Measurements from ENCODE around the gene PLCH2. TPM values are rescaled to one million over a fixed set of nuclear protein-coding genes. Genes with fewer than 3 reads are reported as not detected.

Gene PLCH2
- total RNA-seq, 1 donor: under 0.01 TPM

DNA sequence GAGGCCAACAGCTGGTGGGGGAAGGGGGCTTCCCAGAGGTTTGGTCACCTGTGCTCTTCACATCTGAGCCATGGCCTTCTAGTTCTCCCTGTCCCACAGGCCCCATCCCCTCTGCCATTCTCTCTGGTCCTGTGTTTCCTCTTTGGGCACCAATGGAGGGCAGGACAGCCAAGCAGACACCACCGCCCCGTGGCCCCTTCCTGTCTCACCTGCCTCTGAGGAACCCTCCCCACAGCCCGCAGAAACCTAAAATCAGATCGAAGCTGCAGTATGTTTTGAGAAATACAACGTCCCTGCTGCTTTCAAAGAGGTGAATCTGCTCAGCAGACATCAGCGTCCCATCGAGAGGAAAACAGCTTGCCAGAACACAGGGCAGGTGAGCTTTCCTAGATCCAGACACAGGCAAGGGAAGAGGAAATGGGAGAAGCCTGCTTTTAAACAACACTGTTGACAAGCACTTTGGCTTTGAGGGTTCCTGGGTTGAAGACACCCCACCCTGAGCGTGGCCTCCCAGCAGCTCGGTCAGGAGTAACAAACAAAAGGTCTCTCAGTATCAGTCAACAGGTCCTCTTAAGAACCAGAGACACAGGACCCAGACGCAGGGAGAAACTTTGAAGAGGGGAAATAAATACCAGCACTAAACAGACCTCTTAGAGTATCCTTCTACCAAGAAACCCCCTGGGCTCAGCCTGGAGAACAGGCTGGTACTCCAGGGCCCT lies 48.0 kb downstream of the PLCH2 start:
- H3K4me3 ChIP-seq (ENCODE audit: low read depth, low read length): no peak overlapping the region
- no peak for DNase-seq (ENCODE audit: low read depth)
- TF ChIP-seq, protein P1, sequence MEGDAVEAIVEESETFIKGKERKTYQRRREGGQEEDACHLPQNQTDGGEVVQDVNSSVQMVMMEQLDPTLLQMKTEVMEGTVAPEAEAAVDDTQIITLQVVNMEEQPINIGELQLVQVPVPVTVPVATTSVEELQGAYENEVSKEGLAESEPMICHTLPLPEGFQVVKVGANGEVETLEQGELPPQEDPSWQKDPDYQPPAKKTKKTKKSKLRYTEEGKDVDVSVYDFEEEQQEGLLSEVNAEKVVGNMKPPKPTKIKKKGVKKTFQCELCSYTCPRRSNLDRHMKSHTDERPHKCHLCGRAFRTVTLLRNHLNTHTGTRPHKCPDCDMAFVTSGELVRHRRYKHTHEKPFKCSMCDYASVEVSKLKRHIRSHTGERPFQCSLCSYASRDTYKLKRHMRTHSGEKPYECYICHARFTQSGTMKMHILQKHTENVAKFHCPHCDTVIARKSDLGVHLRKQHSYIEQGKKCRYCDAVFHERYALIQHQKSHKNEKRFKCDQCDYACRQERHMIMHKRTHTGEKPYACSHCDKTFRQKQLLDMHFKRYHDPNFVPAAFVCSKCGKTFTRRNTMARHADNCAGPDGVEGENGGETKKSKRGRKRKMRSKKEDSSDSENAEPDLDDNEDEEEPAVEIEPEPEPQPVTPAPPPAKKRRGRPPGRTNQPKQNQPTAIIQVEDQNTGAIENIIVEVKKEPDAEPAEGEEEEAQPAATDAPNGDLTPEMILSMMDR (IDR thresholded peaks at IDR 0.05; ENCODE audit: insufficient read depth, low read depth, low read length): no peak

DNA sequence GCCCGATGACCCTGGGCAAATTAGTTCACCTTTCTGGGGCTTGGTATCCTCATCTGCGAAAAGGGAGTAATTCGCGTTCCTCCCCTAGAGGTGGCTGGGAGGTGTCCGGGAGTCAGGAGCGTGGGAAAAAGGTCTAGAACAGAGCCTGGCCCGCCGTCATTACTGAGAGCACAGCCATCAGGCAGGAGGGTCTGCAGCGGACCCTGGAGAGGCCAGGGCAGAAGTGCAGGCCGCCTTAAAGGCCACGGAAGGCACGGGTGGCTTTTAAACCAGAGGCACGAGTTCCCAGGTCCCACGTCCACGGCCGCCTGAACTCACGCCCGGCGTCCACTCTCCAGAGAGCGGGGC lies 49.5 kb downstream of the PLCH2 start:
- peak overlapping the region; percentile 73 for H3K4me3 ChIP-seq (ENCODE audit: low read depth, low read length)
- TF ChIP-seq, protein P1 (IDR thresholded peaks at IDR 0.05; ENCODE audit: insufficient read depth, low read depth, low read length): peak; percentile 7
- DNase-seq (ENCODE audit: low read depth): no peak

DNA sequence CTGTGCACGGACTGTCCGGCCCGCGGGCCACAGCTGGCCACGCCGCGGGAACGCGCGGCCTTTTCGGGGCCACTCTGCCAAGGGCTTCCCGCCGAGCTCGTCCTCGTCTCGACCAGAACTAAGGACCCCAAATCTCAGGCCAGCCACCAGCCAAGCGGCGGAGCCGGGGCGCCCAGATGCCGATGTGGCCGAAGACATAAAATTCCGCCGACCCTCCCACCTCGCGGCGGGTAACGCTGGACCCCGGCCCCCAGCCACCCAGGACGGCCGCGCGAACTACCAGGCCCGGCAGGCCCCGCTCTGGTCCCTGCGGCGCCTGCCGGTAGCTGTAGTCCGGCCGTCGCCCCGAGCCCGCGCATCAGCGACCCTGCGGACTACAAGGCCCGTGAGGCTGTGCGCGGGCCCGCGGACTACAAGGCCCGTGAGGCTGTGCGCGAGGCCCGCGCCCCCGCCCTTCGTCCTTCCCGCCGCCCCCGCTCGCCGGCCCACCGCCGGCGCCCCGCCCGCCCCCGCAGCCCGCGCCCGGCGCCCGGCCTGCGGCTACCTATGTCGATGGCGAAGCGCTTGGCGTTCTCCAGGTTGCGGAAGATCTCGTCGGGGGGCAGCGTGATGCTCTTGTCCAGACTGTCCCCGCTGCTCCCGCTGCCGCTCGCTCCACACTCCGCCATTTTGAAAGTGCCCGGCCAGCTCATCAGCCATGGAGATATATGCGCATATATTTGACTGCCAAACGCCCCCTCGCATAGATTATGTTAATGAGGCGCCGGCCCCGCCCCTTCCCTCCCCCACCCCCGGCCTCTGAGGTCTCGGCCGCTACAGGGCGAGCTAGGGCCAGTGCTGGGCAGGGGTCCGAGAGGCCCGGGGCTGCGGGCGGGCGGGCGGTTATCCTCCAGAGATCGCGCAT lies 50.1 kb downstream of the PLCH2 start, which contains the start of gene PANK4:
Gene PANK4, minus strand, starts transcription at position 677 of the 904 bp plus-strand sequence. Its CDS starts 9 bp downstream, at position 668.
- peak within 1 kb of the TSS; percentile 73 for H3K4me3 ChIP-seq (ENCODE audit: low read depth, low read length)
- DNase-seq (ENCODE audit: low read depth): peak; percentile 95
- TF ChIP-seq, protein P1 (IDR thresholded peaks at IDR 0.05; ENCODE audit: insufficient read depth, low read depth, low read length): peak; percentile 27

DNA sequence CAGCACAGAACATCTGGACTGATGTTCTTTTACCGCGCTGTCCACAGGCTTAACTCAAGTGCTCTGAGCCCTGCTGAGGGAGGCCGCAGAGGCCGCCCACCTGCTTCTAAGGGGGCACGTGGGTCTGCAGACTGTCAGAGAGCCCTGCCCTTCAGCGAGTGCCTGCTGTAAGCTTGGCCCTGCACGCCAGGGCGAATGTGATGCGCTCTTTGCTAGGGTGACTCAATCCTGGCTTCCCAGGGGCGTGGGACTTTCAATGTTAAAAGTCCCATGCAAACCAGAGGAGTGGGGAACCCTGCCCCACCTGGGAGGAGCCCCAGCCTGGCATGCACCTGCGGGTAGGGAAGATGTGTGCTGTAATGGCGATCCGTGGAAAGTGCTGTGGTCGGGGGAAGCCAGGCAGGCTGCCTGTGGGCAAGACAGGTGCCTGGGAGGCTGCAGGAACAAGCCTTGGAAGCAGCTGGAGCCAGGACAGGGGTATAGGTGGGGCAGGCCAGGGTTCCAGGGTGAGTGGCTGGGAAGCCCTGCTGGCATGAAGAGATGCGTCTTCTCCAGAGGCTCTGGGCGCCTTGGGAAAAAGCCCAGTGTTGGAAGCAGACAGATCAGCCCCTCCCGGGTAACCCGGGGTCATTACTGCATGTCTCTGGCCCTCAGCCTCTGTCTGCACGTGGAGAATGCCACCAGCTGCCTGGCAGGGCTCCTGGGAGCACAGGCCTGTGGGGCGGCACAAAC lies 50.9 kb downstream of the PLCH2 start:
- peak overlapping the region; percentile 64 for H3K4me3 ChIP-seq (ENCODE audit: low read depth, low read length)
- TF ChIP-seq, protein P1 (IDR thresholded peaks at IDR 0.05; ENCODE audit: insufficient read depth, low read depth, low read length): no peak
- peak; percentile 44 for DNase-seq (ENCODE audit: low read depth)

DNA sequence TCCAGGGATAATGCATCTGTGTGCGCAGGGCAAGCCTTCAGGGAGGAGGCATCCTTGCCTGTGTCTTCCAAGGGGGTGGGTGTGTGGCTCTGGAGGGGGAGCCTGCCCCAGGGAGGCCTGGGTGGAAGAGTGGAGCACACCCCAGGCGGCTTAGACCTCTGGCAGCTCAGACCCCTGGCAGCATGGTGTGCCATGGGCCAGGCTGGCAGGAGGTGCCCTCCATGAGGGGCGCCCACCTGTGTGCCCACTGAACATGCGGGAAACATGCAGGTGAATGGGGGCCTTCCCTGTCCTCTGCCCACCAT lies 51.4 kb downstream of the PLCH2 start:
- TF ChIP-seq, protein P1 (IDR thresholded peaks at IDR 0.05; ENCODE audit: insufficient read depth, low read depth, low read length): no peak
- DNase-seq (ENCODE audit: low read depth): no peak
- no peak overlapping the region for H3K4me3 ChIP-seq (ENCODE audit: low read depth, low read length)

DNA sequence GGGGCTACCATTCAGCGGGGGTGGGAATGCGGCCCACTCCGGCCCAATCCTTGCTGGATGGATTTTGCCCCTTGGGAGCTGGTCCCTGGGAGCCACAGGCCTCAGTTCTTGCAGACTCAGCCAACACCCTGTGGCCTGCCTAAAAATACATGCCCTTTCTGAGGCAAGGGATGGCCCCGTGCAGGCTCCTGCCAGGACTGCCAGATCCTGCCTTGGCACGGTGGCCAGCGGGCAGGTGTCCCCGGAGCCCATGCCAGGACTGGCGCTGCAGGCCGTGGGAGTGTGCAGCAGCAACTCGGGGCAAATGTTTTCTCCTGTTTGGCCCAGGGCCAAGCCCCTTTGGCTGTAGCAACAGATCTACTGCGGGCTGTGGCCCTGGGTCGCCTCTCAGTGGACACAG lies 51.9 kb downstream of the PLCH2 start:
- DNase-seq (ENCODE audit: low read depth): no peak
- no peak overlapping the region for H3K4me3 ChIP-seq (ENCODE audit: low read depth, low read length)
- TF ChIP-seq, protein P1 (IDR thresholded peaks at IDR 0.05; ENCODE audit: insufficient read depth, low read depth, low read length): no peak

All from fibroblast of villous mesenchyme (primary cell).